ENCODE results near the gene ADRM1.

The ADRM1 gene, protein sequence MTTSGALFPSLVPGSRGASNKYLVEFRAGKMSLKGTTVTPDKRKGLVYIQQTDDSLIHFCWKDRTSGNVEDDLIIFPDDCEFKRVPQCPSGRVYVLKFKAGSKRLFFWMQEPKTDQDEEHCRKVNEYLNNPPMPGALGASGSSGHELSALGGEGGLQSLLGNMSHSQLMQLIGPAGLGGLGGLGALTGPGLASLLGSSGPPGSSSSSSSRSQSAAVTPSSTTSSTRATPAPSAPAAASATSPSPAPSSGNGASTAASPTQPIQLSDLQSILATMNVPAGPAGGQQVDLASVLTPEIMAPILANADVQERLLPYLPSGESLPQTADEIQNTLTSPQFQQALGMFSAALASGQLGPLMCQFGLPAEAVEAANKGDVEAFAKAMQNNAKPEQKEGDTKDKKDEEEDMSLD

DNA sequence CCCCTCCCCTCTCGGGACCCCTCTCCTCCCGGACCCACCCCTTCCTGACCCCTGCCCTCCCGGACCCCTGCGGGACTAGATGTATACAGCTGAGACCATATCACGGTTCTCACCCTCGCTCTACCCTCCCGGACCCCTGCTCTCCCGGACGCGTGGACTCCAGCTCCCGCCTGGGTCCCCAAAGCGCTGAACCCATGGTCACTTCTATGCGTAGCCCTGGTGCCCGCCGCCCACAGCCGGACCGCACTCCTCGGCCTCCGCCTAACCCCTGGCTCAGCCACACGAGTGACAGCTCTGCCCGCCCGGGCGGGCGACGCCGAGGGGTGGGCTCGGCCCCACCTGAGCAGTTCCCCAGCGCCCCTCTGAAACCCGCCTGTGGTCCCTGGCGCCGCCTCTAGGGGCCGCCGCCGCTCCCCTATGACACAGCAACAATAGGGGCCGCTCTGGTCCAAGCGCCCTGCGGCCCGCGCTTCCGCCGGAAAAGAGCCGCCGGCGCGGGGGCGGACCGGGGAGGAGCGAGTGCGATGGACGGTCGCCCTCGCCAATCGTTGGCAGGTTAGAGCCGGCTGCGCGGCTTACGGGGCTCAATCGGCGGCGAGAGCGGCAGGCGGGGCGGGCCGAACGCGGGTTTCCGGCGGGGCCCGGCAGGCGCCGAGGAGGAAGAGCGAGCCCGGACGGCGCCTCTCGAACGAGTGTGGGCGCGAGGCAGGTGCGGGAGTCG is at the start of gene ADRM1:
Gene ADRM1, plus strand, starts transcription at position 657 of the 721 bp plus-strand sequence. CDS start 572 bp downstream, outside the sequence.
- peak; percentile 96 for DNase-seq

DNA sequence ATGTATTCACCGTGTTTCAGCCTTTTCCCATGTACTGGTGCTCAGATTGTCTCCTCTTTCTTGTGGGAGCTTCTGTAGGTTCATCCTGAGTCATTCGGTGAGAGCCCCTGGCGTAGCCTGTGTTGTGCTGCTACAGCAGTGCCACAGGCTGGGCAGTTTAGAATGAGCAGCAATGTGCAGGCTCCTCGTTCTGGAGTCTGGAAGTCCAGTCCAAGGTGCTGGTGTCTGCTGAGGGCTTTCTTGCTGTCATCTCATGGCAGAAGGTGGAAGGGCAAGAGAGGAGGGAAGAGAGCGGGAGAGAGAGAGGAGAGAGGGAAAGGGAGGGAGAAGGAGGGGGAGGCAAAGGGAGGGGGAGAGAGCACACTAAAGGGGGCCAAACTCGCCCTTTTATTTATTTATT is 49.4 kb upstream of the ADRM1 start:
- DNase-seq, result no peak

DNA sequence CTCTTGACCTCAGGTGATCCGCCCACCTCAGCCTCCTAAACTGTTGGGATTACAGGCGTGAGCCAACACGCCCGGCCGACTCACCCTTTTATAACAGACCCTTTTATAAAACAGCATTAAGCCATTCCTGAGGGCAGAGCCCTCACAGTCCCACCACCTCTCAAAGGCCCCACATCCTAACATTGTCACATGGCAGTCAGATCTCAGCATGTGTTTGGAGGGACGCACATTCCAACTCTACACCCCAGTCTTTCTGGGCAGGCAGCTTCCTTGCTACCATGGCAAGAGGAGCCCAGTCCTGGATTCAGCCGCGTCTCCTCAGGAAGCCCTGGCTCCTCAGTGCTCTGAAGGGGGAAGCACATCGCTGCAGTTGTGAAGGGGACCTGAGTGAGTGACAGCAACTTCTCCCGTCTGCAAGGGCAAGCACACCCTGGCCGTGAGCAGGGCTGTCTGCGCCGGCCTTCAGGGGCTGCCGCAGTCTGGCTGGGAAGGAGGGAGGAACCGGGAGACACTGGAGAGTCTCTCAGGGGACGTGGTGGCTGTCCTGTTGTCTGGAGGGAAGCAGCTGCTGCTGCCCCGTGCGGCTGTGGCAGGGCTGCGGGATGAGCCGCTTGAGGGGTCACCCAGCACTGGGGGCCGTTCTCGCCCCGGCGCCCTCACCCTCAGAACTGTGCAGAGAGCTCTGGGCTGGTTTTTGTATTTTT is 48.6 kb upstream of the ADRM1 start:
- no peak for DNase-seq

DNA sequence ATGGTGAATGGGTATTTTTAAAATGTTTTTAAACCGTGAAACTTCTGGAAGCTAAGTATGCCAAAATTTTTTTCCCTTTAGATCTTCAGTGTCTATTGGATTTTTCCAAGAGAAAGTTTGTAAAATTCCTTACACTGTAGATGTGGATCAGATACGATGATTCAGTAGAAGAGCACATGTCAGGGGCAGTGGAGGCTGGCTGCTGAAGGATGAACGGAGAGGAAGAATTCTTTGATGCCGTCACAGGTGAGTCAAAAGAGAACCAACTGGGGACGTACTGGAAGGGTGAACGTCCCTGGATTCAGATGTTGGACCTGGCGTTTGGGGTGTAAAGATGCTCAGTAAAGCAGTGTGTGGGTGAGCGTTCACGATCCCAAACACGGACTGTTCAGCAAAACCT is 46.8 kb upstream of the ADRM1 start:
- DNase-seq, result no peak

DNA sequence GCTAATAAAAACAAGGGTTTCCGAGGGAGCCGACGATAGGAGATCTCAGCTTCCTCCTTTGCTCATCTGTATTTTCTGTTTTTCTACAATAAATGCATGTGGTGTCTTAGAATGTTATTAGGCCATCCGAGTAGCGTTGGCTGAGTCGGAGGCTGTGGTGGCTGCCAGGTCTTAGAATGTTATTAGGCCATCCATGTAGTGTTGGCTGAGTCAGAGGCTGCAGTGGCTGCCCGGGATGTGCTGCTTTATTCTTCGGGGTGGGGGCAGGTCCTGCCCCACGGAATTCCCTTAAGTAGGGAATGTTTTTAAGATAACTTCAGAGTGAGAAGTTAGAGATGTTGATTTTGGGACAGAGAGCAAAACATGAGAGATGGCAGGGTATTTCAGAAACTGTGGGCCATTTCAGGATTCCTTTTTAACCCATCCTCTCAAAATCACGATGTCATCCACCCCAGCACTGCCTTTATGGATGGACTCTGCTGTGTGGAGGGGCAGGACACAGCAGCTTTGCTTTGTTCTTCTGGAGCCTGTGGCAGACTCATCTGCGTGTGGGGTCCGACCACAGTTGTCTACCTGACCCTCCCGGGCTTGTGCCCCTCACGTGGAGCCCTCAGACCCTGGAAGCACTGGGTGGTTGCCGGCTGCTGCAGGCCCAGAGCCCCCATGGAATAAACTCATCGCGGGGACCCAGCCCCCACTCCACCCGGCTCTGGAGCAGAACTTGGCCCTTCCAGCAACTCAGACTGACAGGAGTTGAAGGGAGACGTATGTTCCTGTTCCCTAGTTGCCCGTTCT is 44.1 kb upstream of the ADRM1 start:
- DNase-seq, result no peak

DNA sequence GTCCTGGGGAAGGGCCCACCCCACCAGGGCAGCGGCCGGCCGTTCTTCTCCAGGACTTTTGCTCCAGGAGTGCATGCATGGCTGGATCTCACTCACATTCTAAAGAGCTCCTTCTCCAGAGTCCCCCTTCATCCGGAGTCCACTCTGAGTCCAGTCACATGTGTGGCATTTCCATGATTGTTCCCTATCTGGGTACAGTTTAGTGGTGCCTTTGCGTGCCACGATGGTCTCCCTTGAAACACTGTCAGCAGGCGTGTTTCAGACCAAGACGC is 43.6 kb upstream of the ADRM1 start:
- DNase-seq, result no peak

DNA sequence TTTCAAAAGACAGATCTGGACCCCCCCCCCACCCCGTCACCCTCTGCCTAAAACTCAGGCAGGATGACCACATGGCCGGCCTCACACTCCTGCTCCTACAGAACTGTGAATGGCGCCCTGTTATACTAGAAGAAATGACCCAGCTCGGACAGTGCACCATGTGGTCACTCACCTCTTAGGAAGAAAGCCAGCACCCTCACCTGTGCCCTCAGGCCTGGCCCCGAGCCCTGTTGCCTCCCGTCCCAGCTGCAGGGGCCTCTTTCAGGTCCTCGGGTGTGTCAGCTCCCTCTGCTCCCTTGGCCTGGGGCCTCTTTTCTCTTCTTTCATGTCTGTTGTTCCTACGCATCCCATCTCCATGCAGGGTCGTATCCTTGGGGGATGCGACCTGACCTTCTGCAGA is 40.7 kb upstream of the ADRM1 start:
- DNase-seq, result no peak

DNA sequence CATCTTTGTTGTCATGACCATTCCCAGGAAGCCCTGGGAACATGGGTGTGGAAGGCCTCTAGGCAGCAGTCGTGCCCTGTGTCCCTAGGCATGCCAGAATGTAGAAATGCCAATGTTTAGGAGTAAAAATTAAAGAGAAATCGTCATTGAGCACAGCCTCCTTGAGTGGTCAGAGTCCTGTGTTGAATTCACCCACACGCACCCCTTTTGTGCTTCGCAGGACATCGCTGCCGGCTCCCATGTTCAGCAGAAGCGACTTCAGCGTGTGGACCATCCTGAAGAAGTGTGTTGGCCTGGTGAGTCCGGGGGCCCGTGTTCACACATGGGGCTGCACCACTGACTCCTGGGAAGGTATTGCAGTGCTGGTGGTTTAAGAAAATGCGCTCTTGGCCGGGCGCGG is 39.4 kb upstream of the ADRM1 start:
- DNase-seq, result no peak

GRCh38 chr20:62265365-62265764 is 37.4 kb upstream of the ADRM1 start:
- DNase-seq, result no peak

- DNase-seq, result no peak
These were observed 36.5 kb upstream of the ADRM1 start for GRCh38 chr20:62266340-62266739.

DNA sequence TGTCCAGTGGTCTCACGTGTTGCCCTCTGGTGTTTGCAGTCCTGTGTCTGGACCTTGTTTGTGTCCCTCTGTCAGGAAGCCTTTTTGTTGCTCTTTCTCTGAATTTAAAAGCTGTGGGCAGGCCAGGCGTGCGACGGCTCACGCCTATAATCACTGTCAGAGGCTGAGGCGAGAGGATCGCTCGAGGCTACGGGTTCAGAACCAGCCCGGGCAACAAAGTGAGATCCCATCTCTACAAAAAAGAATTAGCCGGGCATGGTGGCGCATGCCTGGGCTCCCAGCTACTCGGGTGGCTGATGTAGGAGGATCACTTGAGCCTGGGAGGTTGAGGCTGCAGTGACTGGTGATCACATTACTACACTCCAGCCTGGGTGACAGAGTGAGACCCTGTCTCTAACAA is 35.9 kb upstream of the ADRM1 start:
- no peak for DNase-seq

DNA sequence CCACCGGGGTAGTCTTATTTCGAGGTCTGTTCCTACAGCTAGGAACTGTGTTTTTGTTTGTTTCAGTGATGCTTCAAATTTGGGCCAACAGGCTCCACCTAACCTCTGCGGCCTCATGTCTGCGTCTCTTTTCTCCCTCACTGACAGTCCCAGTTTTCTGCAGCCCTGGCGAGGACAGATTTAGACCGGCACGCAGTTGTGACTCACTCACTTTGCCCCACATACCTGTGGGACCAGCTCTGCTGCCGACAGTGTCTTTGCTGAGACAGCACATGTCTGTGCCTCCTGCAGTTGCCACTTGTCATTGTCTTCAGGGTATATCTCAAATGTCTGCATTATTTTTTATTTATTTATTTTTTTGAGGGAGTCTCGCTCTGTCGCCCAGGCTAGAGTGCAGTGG is 35.3 kb upstream of the ADRM1 start:
- no peak for DNase-seq

DNA sequence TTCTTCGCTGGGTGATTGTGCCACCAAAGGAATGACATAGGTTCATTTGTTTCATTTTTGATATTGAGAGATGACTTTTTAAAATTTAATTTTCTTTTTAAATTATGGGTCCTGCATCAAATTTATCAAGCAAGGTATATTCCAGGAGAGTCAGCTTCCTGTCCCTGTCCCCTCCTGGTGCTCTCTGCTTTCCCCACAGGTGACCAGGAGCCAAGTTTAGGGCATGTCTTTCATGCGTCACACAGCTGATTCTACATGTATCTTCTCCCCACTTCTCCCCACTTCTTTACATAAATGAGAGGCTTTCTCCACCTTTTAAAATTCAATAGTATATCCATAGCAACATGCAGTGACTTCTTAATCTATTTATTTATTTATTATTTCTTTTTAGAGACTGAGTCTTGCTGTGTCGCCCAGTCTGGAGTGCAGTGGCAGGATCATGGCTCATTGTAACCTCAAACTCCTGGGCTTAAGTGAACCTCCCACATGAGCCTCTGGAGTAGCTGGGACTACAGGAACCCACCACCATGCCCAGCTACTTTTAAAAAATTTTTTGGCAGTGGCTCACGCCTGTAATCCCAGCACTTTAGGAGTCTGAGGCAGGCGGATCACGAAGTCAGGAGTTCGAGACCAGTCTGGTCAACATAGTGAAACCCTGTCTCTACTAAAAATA is 34.4 kb upstream of the ADRM1 start:
- DNase-seq, result no peak

DNA sequence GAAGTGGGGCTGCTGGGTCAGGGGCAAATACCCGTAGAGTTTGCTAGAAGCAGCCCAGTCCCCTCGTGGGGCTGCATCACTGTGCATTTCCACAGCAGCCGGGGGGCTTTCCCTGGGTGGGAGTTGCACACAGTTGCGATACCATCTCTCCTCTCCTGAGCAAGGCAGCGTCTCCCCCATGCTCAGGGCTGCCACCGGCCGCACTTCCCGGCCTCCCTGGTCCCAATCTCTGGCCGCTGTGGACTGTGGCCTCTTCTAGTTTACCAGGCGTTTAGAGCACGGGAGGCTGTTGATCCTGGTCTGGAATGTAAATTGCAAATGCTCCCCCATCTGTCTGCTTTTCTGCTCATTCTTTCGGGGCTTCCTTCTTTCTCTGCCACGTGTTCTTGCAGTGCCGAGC is 33.4 kb upstream of the ADRM1 start:
- no peak for DNase-seq

GRCh38 chr20:62269871-62270270 is 32.9 kb upstream of the ADRM1 start:
- DNase-seq, result no peak

DNA sequence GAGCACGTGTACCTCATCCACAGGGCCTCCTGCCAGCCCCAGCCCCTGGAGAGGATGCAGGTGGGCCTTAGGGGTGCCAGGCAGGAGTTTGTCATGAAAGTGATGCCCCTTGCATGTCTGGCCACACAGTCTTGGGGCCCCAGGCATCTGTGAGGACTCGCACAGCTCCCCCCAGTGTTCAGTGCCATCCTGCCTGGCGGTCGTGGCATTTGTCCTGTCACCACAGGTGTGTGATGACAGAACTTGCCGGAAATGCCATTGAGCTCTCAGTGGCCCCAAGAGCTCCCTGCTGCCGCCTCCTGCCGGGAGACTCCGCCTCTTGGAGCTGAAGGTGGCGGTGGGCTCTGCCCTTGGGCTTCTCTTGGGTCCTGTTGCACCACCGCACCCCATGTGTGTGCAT is 30.6 kb upstream of the ADRM1 start:
- no peak for DNase-seq

GRCh38 chr20:62273416-62273815 is 29.4 kb upstream of the ADRM1 start:
- no peak for DNase-seq

GRCh38 chr20:62274332-62274950 is 28.4 kb upstream of the ADRM1 start:
- no peak for DNase-seq

GRCh38 chr20:62275219-62275618 is 27.6 kb upstream of the ADRM1 start:
- no peak for DNase-seq

DNA sequence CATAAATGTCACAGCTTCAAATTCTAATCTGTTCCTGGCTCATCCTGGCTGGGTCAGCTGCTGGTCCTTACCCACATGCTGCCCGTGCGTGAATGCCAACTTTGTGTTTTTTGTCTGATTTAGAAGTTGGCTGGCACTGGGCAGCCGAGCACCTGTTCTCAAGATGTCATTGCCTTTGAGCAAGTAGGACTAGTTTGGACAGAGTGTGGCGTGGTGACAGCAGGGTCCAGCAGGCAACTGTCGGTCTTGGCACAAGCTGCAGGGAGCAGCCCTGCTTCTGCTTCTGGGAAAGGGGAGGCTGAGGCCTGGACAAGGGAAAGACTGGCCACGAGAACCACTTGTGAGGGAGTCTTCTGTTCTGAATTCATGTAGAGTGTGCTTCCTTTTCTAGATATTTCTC is 26.4 kb upstream of the ADRM1 start:
- DNase-seq, result no peak

DNA sequence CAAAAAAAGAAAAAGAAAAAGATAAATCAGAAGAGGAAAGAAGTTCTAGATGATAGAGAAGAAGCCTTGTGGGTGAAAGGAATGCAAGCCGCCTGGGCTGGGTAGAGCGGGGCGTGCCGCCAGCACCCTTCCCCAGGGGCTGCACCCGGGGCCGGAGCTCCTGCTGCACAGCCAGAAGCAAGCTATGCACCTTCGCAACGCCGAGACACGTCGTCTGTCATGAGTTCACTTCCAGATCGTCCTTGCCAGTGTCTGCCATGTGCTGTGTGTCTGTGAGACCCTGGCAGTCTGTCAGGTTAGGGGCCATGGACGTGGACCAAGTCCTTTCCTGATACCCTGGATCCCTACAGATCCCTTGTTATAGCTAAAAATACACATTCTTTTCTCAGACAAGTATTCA is 25.5 kb upstream of the ADRM1 start:
- no peak for DNase-seq

GRCh38 chr20:62280303-62280702 is 22.5 kb upstream of the ADRM1 start:
- no peak for DNase-seq
